HEK293T (cell line): ENCODE data around the gene SHPK.

Experiments used
- CTCF ChIA-PET: fragments of 350-600 bp; formaldehyde crosslinking; extraction: SDS; loops from one replicate; lab custom pipeline; 2021; ENCODE audit warnings: antibody characterized with exemption, inconsistent platforms; lab: Yijun Ruan, JAX
- POLR2A ChIA-PET: fragments of 350-600 bp; formaldehyde crosslinking; extraction: SDS; loops from one replicate; lab custom pipeline; 2020; ENCODE audit warnings: antibody characterized with exemption, inconsistent platforms; lab: Yijun Ruan, JAX
- DNase-seq: peaks from one replicate; pipeline ENCODE4 v3.0.0; 2012; ENCODE audit warnings: mixed read lengths; ENCODE audit errors: extremely low spot score
- ARNT ChIP-seq: fragments of 450-650 bp; IDR thresholded peaks from 2 replicates; pipeline ENCODE4 v1.6.1; 2017; ENCODE audit warnings: mild to moderate bottlenecking
- BHLHE40 ChIP-seq: fragments of 450-650 bp; IDR thresholded peaks from 2 replicates; pipeline ENCODE4 v1.6.1; 2016; ENCODE audit warnings: mild to moderate bottlenecking, moderate library complexity, borderline replicate concordance
- CTBP1 ChIP-seq: fragments of 450-650 bp; IDR thresholded peaks from 2 replicates; pipeline ENCODE4 v1.6.1; 2016; ENCODE audit warnings: borderline replicate concordance
- ELF4 ChIP-seq: fragments of 450-650 bp; IDR thresholded peaks from 2 replicates; pipeline ENCODE4 v1.6.1; 2017; ENCODE audit warnings: antibody characterized with exemption
- FOXA1 ChIP-seq: fragments of 450-650 bp; IDR thresholded peaks from 2 replicates; pipeline ENCODE4 v1.6.1; 2016; ENCODE audit warnings: mild to moderate bottlenecking
- FOXK2 ChIP-seq: fragments of 450-650 bp; IDR thresholded peaks from 2 replicates; pipeline ENCODE4 v1.6.1; 2016; ENCODE audit warnings: mild to moderate bottlenecking
- FOXM1 ChIP-seq: fragments of 450-650 bp; IDR thresholded peaks from 2 replicates; pipeline ENCODE4 v1.6.1; 2017; ENCODE audit warnings: mild to moderate bottlenecking, borderline replicate concordance
- HDGF ChIP-seq: fragments of 450-650 bp; IDR thresholded peaks from 2 replicates; pipeline ENCODE4 v1.6.1; 2017; ENCODE audit warnings: antibody characterized with exemption, borderline replicate concordance
- L3MBTL2 ChIP-seq: fragments of 450-650 bp; conservative IDR thresholded peaks from 2 replicates; pipeline ENCODE4 v1.6.1; 2016; ENCODE audit warnings: mild to moderate bottlenecking
- LEF1 ChIP-seq: fragments of 450-650 bp; IDR thresholded peaks from 2 replicates; pipeline ENCODE4 v1.6.1; 2017; ENCODE audit warnings: mild to moderate bottlenecking, borderline replicate concordance
- NFRKB ChIP-seq: fragments of 450-650 bp; IDR thresholded peaks from 2 replicates; pipeline ENCODE4 v1.6.1; 2016; ENCODE audit warnings: mild to moderate bottlenecking, moderate library complexity
- SP1 ChIP-seq: fragments of 450-650 bp; IDR thresholded peaks from 2 replicates; pipeline ENCODE4 v1.6.1; 2017
- SUZ12 ChIP-seq: fragments of 450-650 bp; IDR thresholded peaks from 2 replicates; pipeline ENCODE4 v1.6.1; 2016; ENCODE audit warnings: mild to moderate bottlenecking
- TARDBP ChIP-seq: fragments of 450-650 bp; IDR thresholded peaks from 2 replicates; pipeline ENCODE4 v1.6.1; 2016
- ZNF384 ChIP-seq: fragments of 450-650 bp; IDR thresholded peaks from 2 replicates; pipeline ENCODE4 v1.6.1; 2016
- TF ChIP-seq, protein P1 (sequence below): fragments of 450-650 bp; IDR thresholded peaks from 2 replicates; pipeline ENCODE4 v1.6.1; 2016

SHPK gene

DNA sequence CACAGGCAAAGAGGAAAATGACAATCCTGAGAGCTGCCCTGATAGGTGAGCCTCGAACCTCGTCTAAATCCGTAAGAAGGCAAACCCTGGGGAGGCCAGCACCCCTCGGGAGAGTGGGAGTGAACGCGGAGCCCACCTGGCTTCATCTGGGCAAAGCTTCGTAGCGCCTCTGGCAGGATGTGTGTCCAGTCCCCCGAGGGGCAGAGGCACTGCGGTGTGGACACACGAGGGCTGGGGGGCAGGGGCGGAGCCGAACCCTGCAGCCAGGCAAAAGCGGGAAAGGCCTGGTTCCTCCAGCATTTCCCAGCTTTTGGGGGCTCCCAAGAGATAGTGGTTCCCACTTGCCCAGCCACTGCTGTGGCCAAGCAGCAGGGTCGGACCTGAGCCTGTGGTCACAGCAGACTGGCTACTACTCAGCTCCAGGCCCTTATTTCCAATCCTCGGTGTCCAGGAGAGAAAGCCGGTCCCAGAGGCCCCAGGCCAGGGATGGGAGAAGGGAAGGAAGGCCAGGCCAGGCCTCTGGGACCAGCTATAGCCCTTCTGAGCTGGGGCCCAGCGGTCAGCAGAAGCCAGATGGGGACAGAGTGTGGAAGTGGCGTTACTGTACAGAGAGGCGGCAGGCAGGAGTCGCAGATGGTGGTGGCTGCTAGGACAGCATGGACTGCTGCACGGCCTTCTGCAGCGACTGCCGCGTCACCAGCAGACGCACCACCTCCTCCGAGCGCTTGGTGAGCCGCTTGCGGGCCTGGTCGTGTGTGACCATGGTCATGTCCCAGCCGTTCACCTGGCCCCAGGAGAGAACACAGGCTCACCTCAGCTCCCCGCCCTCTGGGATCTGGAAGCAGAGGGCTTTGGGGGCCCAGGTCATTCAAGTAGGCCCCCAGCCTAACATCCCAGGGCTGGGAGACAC lies 27.3 kb upstream of the SHPK start:
- DNase-seq: no peak

GRCh38 chr17:3660311-3660891 lies 24.4 kb upstream of the SHPK start:
- TF ChIP-seq, protein P1, sequence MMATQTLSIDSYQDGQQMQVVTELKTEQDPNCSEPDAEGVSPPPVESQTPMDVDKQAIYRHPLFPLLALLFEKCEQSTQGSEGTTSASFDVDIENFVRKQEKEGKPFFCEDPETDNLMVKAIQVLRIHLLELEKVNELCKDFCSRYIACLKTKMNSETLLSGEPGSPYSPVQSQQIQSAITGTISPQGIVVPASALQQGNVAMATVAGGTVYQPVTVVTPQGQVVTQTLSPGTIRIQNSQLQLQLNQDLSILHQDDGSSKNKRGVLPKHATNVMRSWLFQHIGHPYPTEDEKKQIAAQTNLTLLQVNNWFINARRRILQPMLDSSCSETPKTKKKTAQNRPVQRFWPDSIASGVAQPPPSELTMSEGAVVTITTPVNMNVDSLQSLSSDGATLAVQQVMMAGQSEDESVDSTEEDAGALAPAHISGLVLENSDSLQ: no peak
- TF ChIP-seq FOXK2 (no peak), HDGF (no peak), FOXA1 (no peak), BHLHE40 (no peak), LEF1 (no peak), TARDBP (no peak)
- ChIA-PET POLR2A (interaction anchor here (1.0 kb wide), 1 partner anchor 13 kb away, joined by 3 read pairs; no protein-coding TSS in a partner anchor), CTCF (no interaction called here)
- no peak for DNase-seq

More for the DNA sequence above, 27.3 kb upstream of the SHPK start:
- ChIA-PET POLR2A (no interaction called here), CTCF (no interaction called here)
- TF ChIP-seq, protein P1: no peak
- TF ChIP-seq HDGF (no peak), LEF1 (no peak), FOXA1 (no peak), NFRKB (no peak)

GRCh38 chr17:3659541-3660111 lies 23.6 kb upstream of the SHPK start:
- POLR2A ChIA-PET: no interaction called here
- DNase-seq: no peak
- CTCF ChIA-PET: no interaction called here
- TF ChIP-seq SP1 (no peak), SUZ12 (no peak), HDGF (no peak), NFRKB (no peak), ARNT (no peak), ZNF384 (no peak), LEF1 (no peak), TARDBP (no peak), ELF4 (no peak)

- POLR2A ChIA-PET: no interaction called here
- CTCF ChIA-PET: no interaction called here
These were observed 22.9 kb upstream of the SHPK start for GRCh38 chr17:3658784-3659449.

DNA sequence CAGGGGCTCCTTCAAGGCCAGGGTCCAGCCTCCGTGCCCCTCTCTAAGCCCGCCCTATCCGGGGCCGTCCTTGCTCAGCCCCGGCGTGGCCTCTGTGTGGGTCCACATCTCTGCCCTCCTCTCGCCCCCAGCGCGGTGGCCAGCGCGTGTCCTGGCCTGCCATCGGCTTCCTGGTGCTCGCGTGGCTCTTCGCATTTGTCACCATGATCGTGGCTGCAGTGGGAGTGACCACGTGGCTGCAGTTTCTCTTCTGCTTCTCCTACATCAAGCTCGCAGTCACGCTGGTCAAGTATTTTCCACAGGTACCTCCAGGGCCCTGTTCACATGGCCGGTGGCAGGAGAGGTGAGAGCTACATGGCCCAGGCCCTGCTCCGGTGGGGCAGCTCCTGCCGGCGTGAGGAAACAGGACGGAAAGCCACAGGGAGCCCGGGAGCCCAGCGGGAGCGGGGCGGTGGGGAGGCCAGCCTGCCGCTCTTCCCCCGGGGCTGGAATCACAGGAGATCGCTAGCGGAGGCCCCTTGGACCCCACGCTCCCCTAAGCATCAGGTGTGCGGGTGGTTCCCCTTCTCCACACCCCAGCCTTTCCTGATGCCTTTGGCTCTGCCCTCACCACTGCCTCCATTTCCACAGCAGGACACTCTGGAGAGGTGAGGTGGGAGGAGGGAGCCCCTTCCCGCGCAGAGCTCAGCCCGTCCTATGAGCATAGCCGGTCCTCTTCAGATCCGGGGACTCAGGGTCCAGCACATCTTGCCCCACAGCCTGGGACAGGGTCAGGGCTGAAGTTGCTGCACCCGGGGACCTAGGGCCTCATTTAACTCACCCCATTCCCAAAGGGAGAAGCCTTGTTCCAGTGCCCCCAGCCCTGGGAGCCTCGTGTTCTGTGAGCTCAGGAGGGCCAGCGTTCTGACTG lies 22.1 kb upstream of the SHPK start:
- TF ChIP-seq FOXK2: no peak
- TF ChIP-seq, protein P1: no peak
- DNase-seq: no peak
- ChIA-PET POLR2A (no interaction called here), CTCF (no interaction called here)

More at GRCh38 chr17:3658784-3659449, 22.9 kb upstream of the SHPK start:
- no peak for DNase-seq
- TF ChIP-seq SP1 (no peak), NFRKB (no peak), LEF1 (no peak), L3MBTL2 (no peak), HDGF (no peak), ARNT (no peak), BHLHE40 (no peak), CTBP1 (no peak), FOXM1 (no peak), ELF4 (no peak), FOXA1 (no peak), ZNF384 (no peak), SUZ12 (no peak), TARDBP (no peak), FOXK2 (no peak)
- TF ChIP-seq, protein P1: no peak
